ENCODE results near the gene VPS37C.

Gene VPS37C

GRCh38 chr11:61142424-61142823 is 18.8 kb downstream of the VPS37C start:
- no peak for ATAC-seq (replicated peaks)
- no peaks in the 10 kb centered on the region for H3K9me3 Mint-ChIP-seq
- no peak overlapping the region for H3K27ac Mint-ChIP-seq
- peaks cover 11 to 19% of the 10 kb centered on the region in 2 donors for H3K36me3 Mint-ChIP-seq
- H3K4me3 Mint-ChIP-seq, result no peak overlapping the region
- H3K27me3 Mint-ChIP-seq, result no peaks in the 10 kb centered on the region
- H3K4me1 Mint-ChIP-seq, result peaks cover 42 to 68% of the 10 kb centered on the region in 2 donors
- DNase-seq, result no peak

- Mint-ChIP-seq H3K27me3 (no peaks in the 10 kb centered on the region), H3K36me3 (peaks cover 16 to 25% of the 10 kb centered on the region in 2 donors), H3K27ac (no peak overlapping the region), H3K4me3 (no peak overlapping the region), H3K4me1 (peaks cover 36 to 64% of the 10 kb centered on the region in 2 donors), H3K9me3 (no peaks in the 10 kb centered on the region)
- no peak for DNase-seq
- ATAC-seq (replicated peaks), result peak; percentile 67 to 72
These were observed 19.6 kb downstream of the VPS37C start for GRCh38 chr11:61141601-61142028.

- Mint-ChIP-seq H3K27me3 (no peaks in the 10 kb centered on the region), H3K36me3 (peaks cover 19 to 28% of the 10 kb centered on the region in 2 donors), H3K4me3 (no peak overlapping the region), H3K27ac (no peak overlapping the region), H3K4me1 (peaks cover 29 to 52% of the 10 kb centered on the region in 2 donors), H3K9me3 (no peaks in the 10 kb centered on the region)
- ATAC-seq (replicated peaks) (no peak), DNase-seq (no peak)
These were observed 20.8 kb downstream of the VPS37C start for GRCh38 chr11:61140416-61140815.

- Mint-ChIP-seq H3K4me3 (peak overlapping the region; percentile 4 to 29), H3K27me3 (no peaks in the 10 kb centered on the region), H3K36me3 (peaks cover 15 to 30% of the 10 kb centered on the region in 2 donors), H3K4me1 (peaks cover 29 to 50% of the 10 kb centered on the region in 2 donors), H3K9me3 (no peaks in the 10 kb centered on the region), H3K27ac (peak overlapping the region; percentile 66)
- ATAC-seq (replicated peaks) (peak; percentile 69 to 79), DNase-seq (no peak)
These were observed 21.8 kb downstream of the VPS37C start for GRCh38 chr11:61139387-61139786.

- DNase-seq (no peak), ATAC-seq (replicated peaks) (peak; percentile 62 to 76)
- Mint-ChIP-seq H3K9me3 (no peaks in the 10 kb centered on the region), H3K27ac (peak overlapping the region; percentile 27), H3K4me3 (peak overlapping the region in 1 of 2 donors; percentile 29), H3K4me1 (peaks cover 29 to 50% of the 10 kb centered on the region in 2 donors), H3K27me3 (no peaks in the 10 kb centered on the region), H3K36me3 (peaks cover 14 to 32% of the 10 kb centered on the region in 2 donors)
These were observed 22.3 kb downstream of the VPS37C start for GRCh38 chr11:61138935-61139334.

GRCh38 chr11:61134801-61135257 is 26.4 kb downstream of the VPS37C start:
- DNase-seq (no peak), ATAC-seq (replicated peaks) (no peak)
- Mint-ChIP-seq H3K4me1 (peaks cover 17 to 30% of the 10 kb centered on the region in 2 donors), H3K27me3 (no peaks in the 10 kb centered on the region), H3K27ac (peak overlapping the region; percentile 4), H3K36me3 (peaks cover 22 to 47% of the 10 kb centered on the region in 2 donors), H3K9me3 (no peaks in the 10 kb centered on the region), H3K4me3 (no peak overlapping the region)

- no peaks in the 10 kb centered on the region for H3K9me3 Mint-ChIP-seq
- peaks cover 24 to 47% of the 10 kb centered on the region in 2 donors for H3K36me3 Mint-ChIP-seq
- DNase-seq (no peak), ATAC-seq (replicated peaks) (no peak)
- H3K27ac Mint-ChIP-seq, result peak overlapping the region; percentile 60
- H3K4me3 Mint-ChIP-seq, result no peak overlapping the region
- no peaks in the 10 kb centered on the region for H3K27me3 Mint-ChIP-seq
- H3K4me1 Mint-ChIP-seq, result peaks cover 12 to 29% of the 10 kb centered on the region in 2 donors
These were observed 27.1 kb downstream of the VPS37C start for GRCh38 chr11:61133956-61134662.

GRCh38 chr11:61133145-61133544 is 28.1 kb downstream of the VPS37C start:
- ATAC-seq (replicated peaks) (no peak), DNase-seq (no peak)
- no peak overlapping the region for H3K4me3 Mint-ChIP-seq
- no peak overlapping the region for H3K27ac Mint-ChIP-seq
- H3K36me3 Mint-ChIP-seq, result peaks cover 24 to 43% of the 10 kb centered on the region in 2 donors
- peaks cover 7 to 21% of the 10 kb centered on the region in 2 donors for H3K4me1 Mint-ChIP-seq
- no peaks in the 10 kb centered on the region for H3K27me3 Mint-ChIP-seq
- no peaks in the 10 kb centered on the region for H3K9me3 Mint-ChIP-seq

- no peak overlapping the region for H3K4me3 Mint-ChIP-seq
- no peaks in the 10 kb centered on the region for H3K27me3 Mint-ChIP-seq
- H3K9me3 Mint-ChIP-seq, result no peaks in the 10 kb centered on the region
- no peak for DNase-seq
- H3K4me1 Mint-ChIP-seq, result peaks cover 6 to 18% of the 10 kb centered on the region in 2 donors
- no peak overlapping the region for H3K27ac Mint-ChIP-seq
- H3K36me3 Mint-ChIP-seq, result peaks cover 24 to 41% of the 10 kb centered on the region in 2 donors
- no peak for ATAC-seq (replicated peaks)
These were observed 28.6 kb downstream of the VPS37C start for GRCh38 chr11:61132646-61133045.

- Mint-ChIP-seq H3K9me3 (no peaks in the 10 kb centered on the region), H3K4me3 (no peak overlapping the region), H3K36me3 (peaks cover 18 to 40% of the 10 kb centered on the region in 2 donors), H3K27me3 (no peaks in the 10 kb centered on the region), H3K27ac (no peak overlapping the region), H3K4me1 (peaks cover 4 to 12% of the 10 kb centered on the region in 2 donors)
- DNase-seq (no peak), ATAC-seq (replicated peaks) (no peak)
These were observed 29.1 kb downstream of the VPS37C start for GRCh38 chr11:61131998-61132555.

GRCh38 chr11:61131586-61131985 is 29.6 kb downstream of the VPS37C start:
- peaks cover 4 to 16% of the 10 kb centered on the region in 2 donors for H3K4me1 Mint-ChIP-seq
- no peaks in the 10 kb centered on the region for H3K9me3 Mint-ChIP-seq
- no peak for DNase-seq
- peaks cover 21 to 41% of the 10 kb centered on the region in 2 donors for H3K36me3 Mint-ChIP-seq
- no peak overlapping the region for H3K27ac Mint-ChIP-seq
- no peak for ATAC-seq (replicated peaks)
- H3K4me3 Mint-ChIP-seq, result no peak overlapping the region
- no peaks in the 10 kb centered on the region for H3K27me3 Mint-ChIP-seq

GRCh38 chr11:61131186-61131585 is 30.0 kb downstream of the VPS37C start:
- peaks cover 4 to 16% of the 10 kb centered on the region in 2 donors for H3K4me1 Mint-ChIP-seq
- H3K27me3 Mint-ChIP-seq, result no peaks in the 10 kb centered on the region
- DNase-seq, result no peak
- H3K9me3 Mint-ChIP-seq, result no peaks in the 10 kb centered on the region
- H3K27ac Mint-ChIP-seq, result no peak overlapping the region
- no peak for ATAC-seq (replicated peaks)
- peaks cover 19 to 42% of the 10 kb centered on the region in 2 donors for H3K36me3 Mint-ChIP-seq
- no peak overlapping the region for H3K4me3 Mint-ChIP-seq

GRCh38 chr11:61129639-61130523 is 31.3 kb downstream of the VPS37C start:
- Mint-ChIP-seq H3K27me3 (no peaks in the 10 kb centered on the region), H3K27ac (no peak overlapping the region), H3K4me3 (peak overlapping the region in 1 of 2 donors; percentile 20), H3K36me3 (peaks cover 18 to 40% of the 10 kb centered on the region in 2 donors), H3K9me3 (no peaks in the 10 kb centered on the region), H3K4me1 (peaks cover 4 to 16% of the 10 kb centered on the region in 2 donors)
- ATAC-seq (replicated peaks) (peak; percentile 94 to 95), DNase-seq (peak; percentile 80)

GRCh38 chr11:61128947-61129638 is 32.1 kb downstream of the VPS37C start:
- Mint-ChIP-seq H3K9me3 (no peaks in the 10 kb centered on the region), H3K4me1 (peaks cover 6 to 16% of the 10 kb centered on the region in 2 donors), H3K4me3 (no peak overlapping the region), H3K27ac (no peak overlapping the region), H3K27me3 (no peaks in the 10 kb centered on the region), H3K36me3 (peaks cover 18 to 35% of the 10 kb centered on the region in 2 donors)
- DNase-seq (no peak), ATAC-seq (replicated peaks) (no peak)
